G401 (cell line): Measurements from ENCODE around the gene CCNI. TPM values are rescaled to one million over a fixed set of nuclear protein-coding genes. Genes with fewer than 3 reads are reported as not detected.
A peak's percentile ranks its signal among the peaks of the same experiment; 100 is the strongest.

Experiments
- DNase-seq: peaks from one replicate; pipeline ENCODE4 v3.0.0-alpha.2; 2015; ENCODE audit warnings: low spot score
- in situ Hi-C: cut with HindIII; loops from 2 replicates; pipeline ENCODE4 v1.10.0; 2016; ENCODE audit warnings: low sequenced_read_pairs, mixed read lengths
- total RNA-seq: library from RNA; depleted of rRNA; stranded (reverse); fragments of >200 nt; shearing (Covaris generic); gene quantifications from 2 replicates; pipeline ENCODE4 v1.2.3, GENCODE V29; 2014; rRNA removed

The CCNI gene
- total RNA-seq, 1 experiment from 2014 or later: 180 TPM

DNA sequence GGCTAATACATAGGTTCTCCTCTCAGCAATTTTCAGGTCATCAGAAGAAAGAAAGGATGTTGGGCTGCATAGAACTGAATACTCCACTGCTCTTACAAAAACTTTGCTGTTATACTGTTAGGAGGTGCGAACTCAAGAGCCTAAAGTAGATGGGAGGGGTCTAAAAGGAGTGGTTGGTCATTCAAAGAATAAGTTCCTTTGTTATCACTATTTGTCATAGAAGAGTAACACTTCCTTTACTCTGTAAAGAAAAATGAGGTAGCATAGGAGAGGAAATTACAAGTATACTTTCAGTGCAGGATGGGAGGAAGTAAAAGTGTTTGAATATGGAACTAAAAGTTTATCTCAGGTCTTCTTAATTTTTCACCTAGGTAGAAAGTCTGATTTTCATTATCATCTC lies 61.5 kb downstream of the CCNI start:
- no peak for DNase-seq
- in situ Hi-C loops: no loop called here

DNA sequence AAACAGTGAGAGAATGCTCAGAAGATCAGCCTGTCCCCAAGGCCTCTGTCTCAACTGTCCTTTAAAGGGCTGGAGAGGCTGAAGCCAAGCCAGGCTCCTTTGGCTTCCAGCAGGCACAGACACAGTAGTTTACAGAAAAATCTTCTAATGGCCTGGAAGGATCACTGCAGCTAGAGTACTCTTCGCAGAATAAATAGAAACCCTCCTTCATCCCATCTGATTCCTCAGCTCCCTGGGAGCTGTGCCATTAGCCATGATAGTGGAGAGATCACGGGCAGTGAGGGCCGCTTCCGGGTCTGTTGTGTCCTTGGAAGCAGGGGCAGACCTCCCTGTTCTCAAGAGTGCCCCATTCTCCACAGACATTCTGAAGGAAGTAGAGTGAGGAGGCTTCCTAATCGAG lies 63.1 kb downstream of the CCNI start:
- in situ Hi-C loops: no loop called here
- no peak for DNase-seq

DNA sequence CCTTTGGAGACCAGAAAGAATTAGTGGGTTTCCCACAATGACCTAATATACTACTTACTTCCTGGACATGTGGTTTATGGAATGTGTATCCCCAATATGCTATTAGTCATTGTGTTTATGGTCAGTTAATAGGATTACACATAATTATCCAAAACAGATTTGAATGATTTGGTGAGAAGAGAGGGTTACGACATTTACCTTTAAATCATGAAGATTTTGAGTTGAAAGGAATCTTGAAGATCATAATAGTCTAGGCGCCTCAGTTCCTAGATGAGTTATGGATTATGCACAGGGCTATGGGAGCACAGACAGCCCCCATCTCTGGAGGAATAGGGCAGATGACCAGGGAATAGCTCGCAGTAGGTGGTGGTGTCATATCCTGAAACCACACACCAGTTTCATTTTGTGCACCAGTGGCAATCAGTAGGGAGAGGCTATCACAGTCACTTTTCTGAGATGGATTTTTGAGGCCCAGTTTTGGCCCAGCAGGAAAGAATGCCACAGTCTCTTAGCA lies 64.9 kb downstream of the CCNI start:
- DNase-seq: no peak
- in situ Hi-C loops: no loop called here

DNA sequence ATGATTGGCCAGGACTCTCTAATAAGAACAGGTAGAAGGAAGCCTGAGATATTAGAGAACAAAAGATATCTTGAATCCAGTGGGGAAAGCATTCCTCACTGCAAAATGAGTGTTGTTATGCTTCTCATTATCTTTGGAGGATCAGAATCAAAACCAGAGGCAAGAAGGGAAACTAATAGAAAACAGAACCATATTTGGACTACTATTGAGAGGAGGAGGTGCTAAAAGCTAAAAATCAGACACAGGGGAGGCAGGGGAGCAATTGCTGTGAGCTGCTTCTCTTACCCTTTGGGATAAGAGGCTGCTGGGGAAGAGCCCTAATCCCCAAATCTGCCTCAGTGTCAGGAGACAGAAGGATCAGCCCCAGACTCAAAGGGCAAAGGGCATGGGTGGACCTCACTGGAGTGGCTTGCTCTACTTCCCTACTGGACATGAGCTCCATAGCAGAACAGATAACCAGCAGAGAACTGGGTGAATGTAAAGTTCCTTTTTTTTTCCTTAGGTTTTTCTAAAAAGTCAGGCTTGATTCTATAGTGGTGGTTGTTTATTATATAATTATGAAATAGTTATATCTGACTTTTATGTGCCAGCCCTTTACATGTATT lies 66.2 kb downstream of the CCNI start:
- no peak for DNase-seq
- in situ Hi-C loops: no loop called here

GRCh38 chr4:77007358-77008230 lies 68.2 kb downstream of the CCNI start:
- DNase-seq: no peak
- in situ Hi-C loops: no loop called here

DNA sequence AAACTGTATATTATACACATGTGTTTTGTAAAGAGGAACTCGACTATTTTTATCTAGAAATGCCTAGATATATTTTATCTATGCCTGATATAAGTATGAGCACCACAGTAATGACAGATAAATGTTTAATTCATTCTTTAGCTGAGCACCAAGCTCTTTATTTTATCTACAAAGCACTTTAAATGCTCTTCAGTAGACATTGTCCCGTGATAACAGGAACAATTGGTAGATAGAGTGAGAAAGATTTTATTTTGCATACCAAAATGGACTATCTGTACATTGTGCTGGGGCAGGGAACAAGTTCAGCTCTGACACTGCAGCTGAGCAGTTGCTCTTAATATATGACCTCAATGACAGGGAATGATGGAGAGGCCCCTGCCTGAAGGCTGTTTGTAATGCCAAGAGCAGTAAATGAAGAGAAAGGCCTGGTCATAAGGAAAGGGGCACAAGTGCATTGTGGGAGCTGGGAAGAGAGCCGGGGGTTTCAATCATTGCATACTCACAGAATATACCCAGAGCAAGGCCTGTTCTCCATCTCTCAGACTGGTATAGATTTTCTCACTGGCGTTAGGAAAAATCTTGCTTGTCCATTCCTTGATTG lies 68.9 kb downstream of the CCNI start:
- DNase-seq: no peak
- in situ Hi-C loops: no loop called here

DNA sequence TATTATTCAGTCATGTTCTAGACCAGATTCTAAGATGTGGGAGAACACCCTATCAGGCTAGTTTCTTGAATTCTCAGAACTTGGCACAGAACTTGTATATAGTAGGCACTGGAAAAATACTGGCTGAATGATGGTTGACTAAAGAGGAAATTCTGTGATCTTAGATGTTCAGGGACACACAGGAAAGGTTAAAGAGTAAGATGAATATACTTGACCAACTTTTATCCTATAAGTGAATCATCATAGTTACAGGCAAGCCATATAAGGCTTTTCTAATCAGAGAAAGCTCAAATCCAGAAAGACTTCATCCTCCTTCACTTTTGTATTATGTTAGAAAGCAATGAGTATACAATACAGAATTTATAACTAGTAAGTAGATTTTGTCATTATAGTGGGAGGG lies 72.4 kb downstream of the CCNI start:
- no peak for DNase-seq
- in situ Hi-C loops: no loop called here

DNA sequence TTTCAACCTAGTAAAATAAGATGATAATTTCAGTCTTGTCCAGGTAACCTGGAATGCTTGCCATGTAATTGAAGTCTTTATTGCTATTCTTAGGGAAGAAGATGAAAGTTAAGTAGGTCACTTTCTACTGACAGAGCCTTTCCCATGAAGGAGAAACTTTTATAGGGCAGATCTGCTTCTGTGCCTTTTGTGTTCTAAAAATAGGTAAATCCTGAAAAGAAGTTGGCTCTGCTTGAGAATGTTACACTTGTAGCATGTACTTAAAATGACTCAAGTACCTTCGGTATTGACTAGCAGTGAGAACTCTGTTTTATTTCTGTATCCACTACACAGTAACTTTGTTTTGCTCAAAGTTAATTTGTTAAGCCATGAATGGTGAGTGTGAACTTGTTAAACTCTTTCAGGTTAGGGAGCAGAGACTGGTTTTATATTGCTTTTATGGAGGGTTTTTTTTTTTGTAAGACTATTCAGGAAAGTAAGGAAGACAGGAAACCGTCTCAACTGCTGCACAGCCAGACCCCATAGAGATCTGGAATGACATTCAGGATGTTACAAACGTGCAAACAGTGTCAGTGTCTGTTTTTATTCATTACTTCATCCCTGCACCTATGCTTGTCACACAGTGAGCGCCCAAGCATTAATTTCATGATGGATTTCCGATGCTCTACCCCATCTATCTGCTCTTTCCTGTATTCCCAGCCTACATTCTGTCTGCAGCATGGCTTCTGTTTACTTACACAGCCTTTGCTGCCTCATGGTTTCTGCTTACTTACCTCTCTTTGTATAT lies 73.3 kb downstream of the CCNI start:
- no peak for DNase-seq

GRCh38 chr4:77001907-77002306 lies 73.9 kb downstream of the CCNI start:
- in situ Hi-C loops: no loop called here
- no peak for DNase-seq

More for the DNA sequence above, 73.3 kb downstream of the CCNI start:
- in situ Hi-C loops: no loop called here

- DNase-seq: no peak
- in situ Hi-C loops: no loop called here
Measured at GRCh38 chr4:76998251-76998901, 77.4 kb downstream of the CCNI start.

- in situ Hi-C loops: no loop called here
- peak; percentile 37 for DNase-seq
Measured at GRCh38 chr4:76997532-76997931, 78.3 kb downstream of the CCNI start.

Other genes starting within 250 kb of the CCNI start
- 0.27 and 0.86 TPM in 2 replicates for gene SOWAHB, start 177.8 kb downstream of the CCNI start, total RNA-seq
- 22.8 and 31.7 TPM in 2 replicates for gene SEPTIN11, start 126.2 kb downstream of the CCNI start, total RNA-seq
- gene CCNG2, start 81.2 kb upstream of the CCNI start, total RNA-seq: 16.3 and 20.2 TPM in 2 replicates